Adipocyte (in vitro differentiated cells): ENCODE results near the gene SLC28A1.

ENCODE experiments used
- DNase-seq: peaks from one replicate; pipeline ENCODE4 v3.0.0-alpha.2; 2015; ENCODE audit warnings: low read depth
- H3K27me3 ChIP-seq: replicated peaks from 2 replicates; pipeline ENCODE4 v1.7.0; 2013; ENCODE audit warnings: mild to moderate bottlenecking, low read length, moderate library complexity; ENCODE audit not compliant: control insufficient read depth, insufficient read depth
- H3K36me3 ChIP-seq: 2 replicates; pipeline ENCODE4 v1.7.0; 2013; ENCODE audit warnings: low read length, mild to moderate bottlenecking, moderate library complexity; ENCODE audit not compliant: control insufficient read depth, insufficient read depth, severe bottlenecking
- H3K4me1 ChIP-seq: 2 replicates; pipeline ENCODE4 v1.7.0; 2013; ENCODE audit warnings: mild to moderate bottlenecking, low read length, moderate library complexity; ENCODE audit not compliant: control insufficient read depth, insufficient read depth
- H3K4me3 ChIP-seq: 2 replicates; pipeline ENCODE4 v1.7.0; 2013; ENCODE audit warnings: mild to moderate bottlenecking, low read length, moderate library complexity
- H3K9ac ChIP-seq: 2 replicates; pipeline ENCODE4 v1.7.0; 2013; ENCODE audit warnings: mild to moderate bottlenecking, low read length, moderate library complexity
- H3K9me3 ChIP-seq: 2 replicates; pipeline ENCODE4 v1.7.0; 2013; ENCODE audit warnings: mild to moderate bottlenecking, low read length, moderate library complexity; ENCODE audit not compliant: control insufficient read depth

Gene SLC28A1

GRCh38 chr15:84846269-84846668 is 38.2 kb upstream of the SLC28A1 start:
- H3K9me3 ChIP-seq, result peaks cover 19% of the 10 kb centered on the region
- no peaks in the 10 kb centered on the region for H3K27me3 ChIP-seq
- H3K4me3 ChIP-seq, result no peak overlapping the region
- H3K9ac ChIP-seq, result no peak overlapping the region
- DNase-seq, result no peak
- H3K36me3 ChIP-seq, result no peaks in the 10 kb centered on the region
- peaks cover 4% of the 10 kb centered on the region for H3K4me1 ChIP-seq

GRCh38 chr15:84847382-84847781 is 37.1 kb upstream of the SLC28A1 start:
- Histone ChIP-seq H3K4me3 (no peak overlapping the region), H3K9ac (no peak overlapping the region), H3K9me3 (peaks cover 19% of the 10 kb centered on the region), H3K27me3 (no peaks in the 10 kb centered on the region), H3K36me3 (no peaks in the 10 kb centered on the region), H3K4me1 (no peaks in the 10 kb centered on the region)
- DNase-seq, result no peak

GRCh38 chr15:84852212-84852611 is 32.2 kb upstream of the SLC28A1 start:
- Histone ChIP-seq H3K9me3 (peaks cover 8% of the 10 kb centered on the region), H3K4me3 (no peak overlapping the region), H3K4me1 (no peaks in the 10 kb centered on the region), H3K9ac (no peak overlapping the region), H3K36me3 (no peaks in the 10 kb centered on the region), H3K27me3 (no peaks in the 10 kb centered on the region)
- no peak for DNase-seq

- H3K36me3 ChIP-seq, result no peaks in the 10 kb centered on the region
These were observed 29.3 kb upstream of the SLC28A1 start for GRCh38 chr15:84855136-84855535.

GRCh38 chr15:84855765-84856164 is 28.7 kb upstream of the SLC28A1 start:
- Histone ChIP-seq H3K36me3 (no peaks in the 10 kb centered on the region), H3K27me3 (no peaks in the 10 kb centered on the region), H3K4me3 (no peak overlapping the region), H3K9me3 (no peaks in the 10 kb centered on the region), H3K4me1 (no peaks in the 10 kb centered on the region), H3K9ac (no peak overlapping the region)
- no peak for DNase-seq

More at GRCh38 chr15:84855136-84855535, 29.3 kb upstream of the SLC28A1 start:
- Histone ChIP-seq H3K4me3 (no peak overlapping the region), H3K9ac (no peak overlapping the region), H3K27me3 (no peaks in the 10 kb centered on the region), H3K9me3 (no peaks in the 10 kb centered on the region), H3K4me1 (no peaks in the 10 kb centered on the region)
- DNase-seq, result no peak

- Histone ChIP-seq H3K9ac (no peak overlapping the region), H3K36me3 (no peaks in the 10 kb centered on the region), H3K27me3 (no peaks in the 10 kb centered on the region), H3K4me3 (no peak overlapping the region), H3K9me3 (no peaks in the 10 kb centered on the region), H3K4me1 (no peaks in the 10 kb centered on the region)
- no peak for DNase-seq
These were observed 27.6 kb upstream of the SLC28A1 start for GRCh38 chr15:84856731-84857417.

- H3K36me3 ChIP-seq, result no peaks in the 10 kb centered on the region
- DNase-seq, result no peak
- H3K27me3 ChIP-seq, result no peaks in the 10 kb centered on the region
- H3K9me3 ChIP-seq, result no peaks in the 10 kb centered on the region
- no peak overlapping the region for H3K4me3 ChIP-seq
- no peak overlapping the region for H3K9ac ChIP-seq
- H3K4me1 ChIP-seq, result no peaks in the 10 kb centered on the region
These were observed 27.0 kb upstream of the SLC28A1 start for GRCh38 chr15:84857418-84858004.

- no peaks in the 10 kb centered on the region for H3K36me3 ChIP-seq
- H3K27me3 ChIP-seq, result no peaks in the 10 kb centered on the region
- H3K4me1 ChIP-seq, result peaks cover 1% of the 10 kb centered on the region
- no peak overlapping the region for H3K9ac ChIP-seq
- no peaks in the 10 kb centered on the region for H3K9me3 ChIP-seq
- DNase-seq, result no peak
- no peak overlapping the region for H3K4me3 ChIP-seq
These were observed 26.2 kb upstream of the SLC28A1 start for GRCh38 chr15:84858231-84858630.

GRCh38 chr15:84859144-84859543 is 25.3 kb upstream of the SLC28A1 start:
- peaks cover 10% of the 10 kb centered on the region for H3K4me1 ChIP-seq
- no peak overlapping the region for H3K4me3 ChIP-seq
- H3K9me3 ChIP-seq, result no peaks in the 10 kb centered on the region
- no peak overlapping the region for H3K9ac ChIP-seq
- H3K36me3 ChIP-seq, result no peaks in the 10 kb centered on the region
- no peaks in the 10 kb centered on the region for H3K27me3 ChIP-seq
- DNase-seq, result no peak

GRCh38 chr15:84859651-84860050 is 24.8 kb upstream of the SLC28A1 start:
- no peaks in the 10 kb centered on the region for H3K36me3 ChIP-seq

GRCh38 chr15:84861781-84862180 is 22.7 kb upstream of the SLC28A1 start:
- no peak overlapping the region for H3K9ac ChIP-seq
- no peaks in the 10 kb centered on the region for H3K27me3 ChIP-seq
- no peaks in the 10 kb centered on the region for H3K36me3 ChIP-seq
- H3K4me3 ChIP-seq, result no peak overlapping the region
- no peak for DNase-seq
- H3K9me3 ChIP-seq, result no peaks in the 10 kb centered on the region
- peaks cover 14% of the 10 kb centered on the region for H3K4me1 ChIP-seq

More at GRCh38 chr15:84859651-84860050, 24.8 kb upstream of the SLC28A1 start:
- Histone ChIP-seq H3K9ac (no peak overlapping the region), H3K4me1 (peaks cover 14% of the 10 kb centered on the region), H3K27me3 (no peaks in the 10 kb centered on the region), H3K9me3 (no peaks in the 10 kb centered on the region), H3K4me3 (no peak overlapping the region)
- no peak for DNase-seq
